Stimulated activated CD8-positive, alpha-beta memory T cell treated with anti-CD3 and anti-CD28 coated beads, Interleukin-12 subunit alpha, Interleukin-12 subunit beta, amount 100 ng/mL, for 1 hour (primary cell): ENCODE data around the gene PSMF1.
"Not testable (repeated sequence)": the region's sequence is repeated elsewhere in the genome, so short reads cannot be mapped to it uniquely, and the experiment has no call there.

Source experiments
- DNase-seq: peaks from one replicate; pipeline ENCODE4 v3.0.0-alpha.2; 2020; ENCODE audit warnings: low read depth

Gene PSMF1

DNA sequence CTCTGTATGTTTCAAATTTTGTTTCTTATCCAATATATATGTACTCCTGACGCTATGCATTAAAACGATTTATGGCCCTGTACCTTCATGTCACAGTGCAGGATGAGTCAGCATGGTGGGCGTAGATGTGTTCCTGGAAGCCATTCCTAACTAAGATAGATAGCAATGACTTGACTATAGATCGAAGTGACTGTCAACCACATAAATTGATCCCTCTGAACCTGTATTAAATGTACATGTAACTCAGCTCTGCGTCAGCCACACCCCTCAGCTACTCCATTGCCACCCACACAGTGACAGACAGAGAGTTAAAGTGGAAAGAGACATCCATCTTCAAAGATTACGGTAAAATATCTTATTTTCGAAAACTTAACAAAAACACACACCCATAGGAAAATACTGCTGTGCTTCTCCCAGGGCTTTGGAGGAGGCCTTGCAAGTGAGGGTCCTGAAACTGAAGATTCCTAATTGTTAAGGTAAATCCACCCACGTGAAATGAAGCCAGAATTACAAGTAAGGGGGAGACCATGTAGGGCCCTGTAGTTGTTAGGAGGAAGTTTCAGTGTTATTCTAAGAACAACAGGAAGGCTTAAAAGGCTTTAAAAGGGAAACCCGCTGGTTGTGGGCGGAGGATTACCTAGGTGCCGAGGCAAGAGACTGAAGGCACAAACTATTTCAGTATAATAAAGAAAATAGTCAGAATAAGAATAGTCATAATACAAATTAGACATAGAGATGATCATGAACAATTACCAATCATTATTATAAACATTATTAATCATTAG, 97.2 kb downstream of the PSMF1 start:
- no peak for DNase-seq

DNA sequence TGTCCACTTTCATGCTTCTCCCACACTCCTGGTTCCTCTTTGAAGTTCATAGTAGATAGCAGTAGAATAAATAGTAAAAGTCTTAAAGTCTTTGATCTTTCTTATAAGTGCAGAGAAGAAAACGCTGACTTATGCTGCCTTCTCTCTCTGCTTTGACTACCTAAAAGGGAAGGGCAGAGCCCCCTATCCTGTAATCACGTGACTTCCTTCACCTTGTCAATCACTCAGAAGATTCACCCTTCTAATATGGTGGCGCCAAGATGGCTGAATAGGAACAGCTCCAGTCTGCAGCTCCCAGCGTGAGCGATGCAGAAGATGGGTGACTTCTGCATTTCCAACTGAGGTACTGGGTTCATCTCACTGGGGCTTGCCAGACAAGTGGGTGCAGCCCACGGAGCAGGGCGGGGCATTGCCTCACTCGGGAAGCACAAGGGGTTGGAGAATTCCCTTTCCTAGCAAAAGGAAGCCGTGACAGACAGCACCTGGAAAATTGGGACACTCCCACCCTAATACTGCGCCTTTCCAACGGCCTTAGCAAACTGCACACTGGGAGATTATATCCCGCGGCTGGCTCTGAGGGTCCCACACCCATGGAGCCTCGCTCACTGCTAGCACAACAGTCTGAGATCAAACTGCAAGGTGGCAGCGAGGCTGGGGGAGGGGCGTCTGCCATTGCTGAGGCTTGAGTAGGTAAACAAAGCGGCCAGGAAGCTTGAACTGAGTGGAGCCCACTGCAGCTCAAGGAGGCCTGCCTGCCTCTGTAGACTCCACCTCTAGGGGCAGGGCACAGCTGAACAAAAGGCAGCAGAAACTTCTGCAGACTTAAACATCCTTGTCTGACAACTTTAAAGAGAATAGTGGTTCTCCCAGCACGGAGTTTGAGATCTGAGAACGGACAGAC, 98.4 kb downstream of the PSMF1 start:
- not testable (repeated sequence) for DNase-seq
